SU-DHL-6 (cell line): ENCODE results near the gene L3MBTL1.

ENCODE experiments used
- EZH2phosphoT487 ChIP-seq: fragments of 200-600 bp; sonication (generic), shearing (Covaris generic); conservative IDR thresholded peaks from 2 replicates; pipeline ENCODE4 v1.6.1; 2018; ENCODE audit warnings: mild to moderate bottlenecking, antibody characterized with exemption, low read length, moderate library complexity, mixed read lengths
- TF ChIP-seq, protein P1 (sequence below): fragments of 200-600 bp; sonication (generic); IDR thresholded peaks from one replicate; pipeline ENCODE4 v1.5.1; 2017; ENCODE audit warnings: antibody characterized with exemption, mild to moderate bottlenecking, low read length, moderate library complexity; ENCODE audit not compliant: insufficient read depth, poor library complexity, severe bottlenecking

DNA sequence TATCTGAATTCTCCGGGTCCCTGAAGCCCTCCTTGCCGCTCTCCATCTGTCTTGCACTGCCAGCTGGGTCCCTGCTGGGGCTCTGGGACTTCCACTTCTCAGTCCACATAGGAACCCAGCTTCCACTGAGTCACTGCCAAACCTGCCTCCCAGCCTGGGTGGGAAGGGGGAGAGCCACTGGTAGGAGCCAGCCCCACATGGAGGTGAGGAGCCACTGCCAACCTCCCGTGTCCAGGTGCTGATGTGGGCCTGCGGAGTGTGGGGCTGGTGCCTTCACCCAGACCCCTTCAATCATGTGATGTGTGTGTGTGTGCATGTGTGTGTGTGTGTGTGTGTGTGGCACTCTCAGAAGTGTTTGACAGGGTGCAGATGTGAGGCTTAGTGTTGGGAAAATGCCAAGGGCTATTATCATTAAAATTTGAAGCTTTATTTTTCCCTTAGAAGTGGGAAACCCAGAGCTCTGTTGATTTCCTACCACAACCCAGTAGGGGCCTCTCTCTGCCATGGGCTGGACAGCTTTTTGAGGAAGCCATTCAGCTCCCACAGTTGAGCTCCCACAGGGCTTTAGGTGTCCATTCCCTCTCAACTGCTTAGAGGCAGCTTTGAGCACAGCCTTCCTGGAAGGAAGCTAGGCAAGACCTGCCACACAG, 42.0 kb downstream of the L3MBTL1 start:
- TF ChIP-seq, protein P1, sequence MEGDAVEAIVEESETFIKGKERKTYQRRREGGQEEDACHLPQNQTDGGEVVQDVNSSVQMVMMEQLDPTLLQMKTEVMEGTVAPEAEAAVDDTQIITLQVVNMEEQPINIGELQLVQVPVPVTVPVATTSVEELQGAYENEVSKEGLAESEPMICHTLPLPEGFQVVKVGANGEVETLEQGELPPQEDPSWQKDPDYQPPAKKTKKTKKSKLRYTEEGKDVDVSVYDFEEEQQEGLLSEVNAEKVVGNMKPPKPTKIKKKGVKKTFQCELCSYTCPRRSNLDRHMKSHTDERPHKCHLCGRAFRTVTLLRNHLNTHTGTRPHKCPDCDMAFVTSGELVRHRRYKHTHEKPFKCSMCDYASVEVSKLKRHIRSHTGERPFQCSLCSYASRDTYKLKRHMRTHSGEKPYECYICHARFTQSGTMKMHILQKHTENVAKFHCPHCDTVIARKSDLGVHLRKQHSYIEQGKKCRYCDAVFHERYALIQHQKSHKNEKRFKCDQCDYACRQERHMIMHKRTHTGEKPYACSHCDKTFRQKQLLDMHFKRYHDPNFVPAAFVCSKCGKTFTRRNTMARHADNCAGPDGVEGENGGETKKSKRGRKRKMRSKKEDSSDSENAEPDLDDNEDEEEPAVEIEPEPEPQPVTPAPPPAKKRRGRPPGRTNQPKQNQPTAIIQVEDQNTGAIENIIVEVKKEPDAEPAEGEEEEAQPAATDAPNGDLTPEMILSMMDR = no peak
- TF ChIP-seq EZH2phosphoT487 = no peak
